Osteocyte (in vitro differentiated cells): Measurements from ENCODE around the gene NFRKB. TPM values are rescaled to one million over a fixed set of nuclear protein-coding genes. Genes with fewer than 3 reads are reported as not detected.

Experiments used
- DNase-seq: peaks from one replicate; pipeline ENCODE4 v3.0.0; 2021; ENCODE audit warnings: mixed read lengths; ENCODE audit not compliant: unreplicated experiment; ENCODE audit errors: extremely low spot score
- H3K27ac Mint-ChIP-seq: one replicate; pipeline ENCODE4 v1.8.0; 2021; ENCODE audit warnings: mild to moderate bottlenecking, mixed read lengths; ENCODE audit not compliant: unreplicated experiment
- H3K27me3 Mint-ChIP-seq: one replicate; pipeline ENCODE4 v1.8.0; 2021; ENCODE audit warnings: mixed read lengths; ENCODE audit not compliant: unreplicated experiment
- H3K36me3 Mint-ChIP-seq: one replicate; pipeline ENCODE4 v1.8.0; 2021; ENCODE audit warnings: mixed read lengths; ENCODE audit not compliant: unreplicated experiment
- H3K4me1 Mint-ChIP-seq: one replicate; pipeline ENCODE4 v1.8.0; 2021; ENCODE audit warnings: mixed read lengths; ENCODE audit not compliant: unreplicated experiment
- H3K4me3 Mint-ChIP-seq: one replicate; pipeline ENCODE4 v1.8.0; 2021; ENCODE audit warnings: mild to moderate bottlenecking, moderate library complexity, mixed read lengths; ENCODE audit not compliant: unreplicated experiment
- H3K9me3 Mint-ChIP-seq: one replicate; pipeline ENCODE4 v1.8.0; 2021; ENCODE audit warnings: mixed read lengths; ENCODE audit not compliant: unreplicated experiment
- CTCF ChIP-seq: fragments of 200-600 bp; sonication (generic); IDR thresholded peaks from 2 replicates; pipeline ENCODE4 v1.5.0; 2021; ENCODE audit warnings: antibody characterized with exemption, mild to moderate bottlenecking, moderate library complexity
- total RNA-seq: library from RNA; stranded (reverse); gene quantifications from 2 replicates; pipeline ENCODE4 v1.2.1, GENCODE V29; 2021

Gene NFRKB
- total RNA-seq, 1 donor from 2014 or later: 28.2 TPM

- peaks cover 23% of the 10 kb centered on the region for H3K36me3 Mint-ChIP-seq
- no peak for TF ChIP-seq CTCF
- H3K9me3 Mint-ChIP-seq: no peaks in the 10 kb centered on the region
- H3K27ac Mint-ChIP-seq: no peak overlapping the region
- no peaks in the 10 kb centered on the region for H3K27me3 Mint-ChIP-seq
- H3K4me1 Mint-ChIP-seq: peaks cover under 1% of the 10 kb centered on the region
- no peak overlapping the region for H3K4me3 Mint-ChIP-seq
- no peak for DNase-seq
Observed at GRCh38 chr11:129918361-129918760, 23.0 kb upstream of the NFRKB start.

GRCh38 chr11:129917231-129917630 lies 21.9 kb upstream of the NFRKB start:
- H3K4me1 Mint-ChIP-seq: no peaks in the 10 kb centered on the region
- TF ChIP-seq CTCF: no peak
- H3K27ac Mint-ChIP-seq: no peak overlapping the region
- H3K4me3 Mint-ChIP-seq: no peak overlapping the region
- no peaks in the 10 kb centered on the region for H3K27me3 Mint-ChIP-seq
- no peak for DNase-seq
- H3K9me3 Mint-ChIP-seq: no peaks in the 10 kb centered on the region
- H3K36me3 Mint-ChIP-seq: peaks cover 26% of the 10 kb centered on the region

GRCh38 chr11:129911298-129911697 lies 15.9 kb upstream of the NFRKB start:
- Mint-ChIP-seq H3K36me3 (peaks cover 41% of the 10 kb centered on the region), H3K27me3 (no peaks in the 10 kb centered on the region), H3K4me3 (no peak overlapping the region), H3K27ac (peak overlapping the region; percentile 12), H3K9me3 (no peaks in the 10 kb centered on the region), H3K4me1 (peaks cover 3% of the 10 kb centered on the region)
- no peak for DNase-seq
- TF ChIP-seq CTCF: no peak

- Mint-ChIP-seq H3K27ac (no peak overlapping the region), H3K27me3 (no peaks in the 10 kb centered on the region), H3K4me1 (peaks cover 3% of the 10 kb centered on the region), H3K4me3 (no peak overlapping the region), H3K36me3 (peaks cover 41% of the 10 kb centered on the region), H3K9me3 (no peaks in the 10 kb centered on the region)
- no peak for DNase-seq
- no peak for TF ChIP-seq CTCF
Observed at GRCh38 chr11:129910360-129910759, 15.0 kb upstream of the NFRKB start.

GRCh38 chr11:129905402-129905801 lies 10.0 kb upstream of the NFRKB start:
- no peak for DNase-seq
- H3K9me3 Mint-ChIP-seq: no peaks in the 10 kb centered on the region
- H3K27ac Mint-ChIP-seq: no peak overlapping the region
- TF ChIP-seq CTCF: no peak
- no peak overlapping the region for H3K4me3 Mint-ChIP-seq
- peaks cover 45% of the 10 kb centered on the region for H3K36me3 Mint-ChIP-seq
- H3K4me1 Mint-ChIP-seq: no peaks in the 10 kb centered on the region
- H3K27me3 Mint-ChIP-seq: no peaks in the 10 kb centered on the region
